ENCODE results near the gene DENND2D. TPM values are rescaled to one million over a fixed set of nuclear protein-coding genes. Genes with fewer than 3 reads are reported as not detected.

DENND2D gene
- total and polyA plus RNA-seq, 2 donors (not counting 1 experiment from before 2014, with no cell fraction given) = 48.0 to 111 TPM

- no peak overlapping the region for H3K4me3 ChIP-seq (ENCODE audit: control extremely low read depth in 1 of 5, extremely low read depth in 1 of 5, insufficient read depth in 1 of 5, low read depth in 2 of 5, low read length in 4 of 5)
- peaks cover 68 to 79% of the 10 kb centered on the region in 2 donors for H3K4me1 ChIP-seq (ENCODE audit: control insufficient read depth in 2 of 2, insufficient read depth in 2 of 2, low read length in 2 of 2)
- peak overlapping the region in 1 of 2 donors; percentile 19 for H3K27ac ChIP-seq (ENCODE audit: low read length in 2 of 2)
- ATAC-seq (ENCODE audit: low read depth) = no peak
- WGBS (ENCODE audit: insufficient coverage) = 83% methylated on average over 2 of the region's 6 CpGs
- Mint-ChIP-seq H3K9me3 (ENCODE audit: insufficient read depth) (no peaks in the 10 kb centered on the region), H3K27ac (peak overlapping the region; percentile 74), H3K27me3 (no peaks in the 10 kb centered on the region), H3K4me1 (peaks cover 76% of the 10 kb centered on the region), H3K4me3 (peak overlapping the region; percentile 10)
- no peak for TF ChIP-seq EZH2 (IDR thresholded peaks at IDR 0.05; ENCODE audit: borderline replicate concordance, insufficient read depth, low read depth, low read length, poor library complexity, severe bottlenecking)
- TF ChIP-seq, protein P1, sequence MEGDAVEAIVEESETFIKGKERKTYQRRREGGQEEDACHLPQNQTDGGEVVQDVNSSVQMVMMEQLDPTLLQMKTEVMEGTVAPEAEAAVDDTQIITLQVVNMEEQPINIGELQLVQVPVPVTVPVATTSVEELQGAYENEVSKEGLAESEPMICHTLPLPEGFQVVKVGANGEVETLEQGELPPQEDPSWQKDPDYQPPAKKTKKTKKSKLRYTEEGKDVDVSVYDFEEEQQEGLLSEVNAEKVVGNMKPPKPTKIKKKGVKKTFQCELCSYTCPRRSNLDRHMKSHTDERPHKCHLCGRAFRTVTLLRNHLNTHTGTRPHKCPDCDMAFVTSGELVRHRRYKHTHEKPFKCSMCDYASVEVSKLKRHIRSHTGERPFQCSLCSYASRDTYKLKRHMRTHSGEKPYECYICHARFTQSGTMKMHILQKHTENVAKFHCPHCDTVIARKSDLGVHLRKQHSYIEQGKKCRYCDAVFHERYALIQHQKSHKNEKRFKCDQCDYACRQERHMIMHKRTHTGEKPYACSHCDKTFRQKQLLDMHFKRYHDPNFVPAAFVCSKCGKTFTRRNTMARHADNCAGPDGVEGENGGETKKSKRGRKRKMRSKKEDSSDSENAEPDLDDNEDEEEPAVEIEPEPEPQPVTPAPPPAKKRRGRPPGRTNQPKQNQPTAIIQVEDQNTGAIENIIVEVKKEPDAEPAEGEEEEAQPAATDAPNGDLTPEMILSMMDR (IDR thresholded peaks at IDR 0.05) = no peak
- H3K9ac ChIP-seq (ENCODE audit: low read length) = no peak overlapping the region
- ChIA-PET POLR2A (interaction anchor here (0.5 to 1.5 kb wide), 3 partner anchors 24 to 1705 kb away, joined by 3 to 6 read pairs (median 5); no protein-coding TSS in a partner anchor), CTCF (interaction anchor here (0.9 to 1.8 kb wide), 7 partner anchors 22 to 187 kb away, joined by 3 to 4 read pairs (median 3); no protein-coding TSS in a partner anchor)
- peaks cover 0 to 3% of the 10 kb centered on the region in 2 experiments for H3K36me3 ChIP-seq (replicated peaks in 1 of 2; ENCODE audit: control extremely low read depth in 1 of 2, control insufficient read depth in 1 of 2, extremely low read depth in 1 of 2, insufficient read depth in 2 of 2, low read length in 1 of 2)
- H3K9me3 ChIP-seq (ENCODE audit: control extremely low read depth in 1 of 3, control insufficient read depth in 2 of 3, insufficient read depth in 1 of 3, low read length in 2 of 3) = peaks cover 0 to 5% (median 4%) of the 10 kb centered on the region in 3 donors
- peak overlapping the region; percentile 65 for H3K4me2 ChIP-seq (replicated peaks; ENCODE audit: low read depth, low read length, poor library complexity, severe bottlenecking)
- H3K79me2 ChIP-seq (ENCODE audit: control insufficient read depth, insufficient read depth, low read length) = peaks cover 41% of the 10 kb centered on the region
- no peaks in the 10 kb centered on the region for H3K27me3 ChIP-seq (replicated peaks in 1 of 4; ENCODE audit: control extremely low read depth in 1 of 4, control insufficient read depth in 3 of 4, insufficient read depth in 4 of 4, low read length in 3 of 4)
- DNase-seq = no peak
- H2AFZ ChIP-seq (ENCODE audit: insufficient read depth, low read depth, low read length, poor library complexity, severe bottlenecking) = peak overlapping the region; percentile 18
- intact Hi-C loops (cut with micrococcal nuclease) = loop anchor here (10.0 kb wide), 1 partner anchor 537 kb away; no protein-coding TSS in a partner anchor
- no peaks in the 10 kb centered on the region for H4K20me1 ChIP-seq (ENCODE audit: control insufficient read depth, insufficient read depth, low read length, poor library complexity, severe bottlenecking)
Observed at GRCh38 chr1:111227851-111228747, 27.7 kb upstream of the DENND2D start.

Data from B cell (primary cell).